H9 (cell line): ENCODE measurements around the gene CTNNA3. TPM values are rescaled to one million over a fixed set of nuclear protein-coding genes. Genes with fewer than 3 reads are reported as not detected.

Source experiments
- DNase-seq: peaks from one replicate; pipeline ENCODE4 v3.0.0-alpha.2; 2017
- H2AFZ ChIP-seq: one replicate; pipeline ENCODE4 v1.6.1; 2013; ENCODE audit warnings: mild to moderate bottlenecking, low read length, control low read depth, moderate library complexity
- H2AK5ac ChIP-seq: 2 replicates; pipeline ENCODE4 v1.6.1; 2013; ENCODE audit warnings: low read length, control low read depth, mixed read lengths; ENCODE audit not compliant: insufficient read length
- H2BK120ac ChIP-seq: one replicate; pipeline ENCODE4 v1.6.1; 2013; ENCODE audit warnings: low read depth, mild to moderate bottlenecking, low read length, control low read depth, inconsistent platforms; ENCODE audit not compliant: poor library complexity, severe bottlenecking
- H2BK12ac ChIP-seq: 2 replicates; pipeline ENCODE4 v1.6.1; 2013; ENCODE audit warnings: low read length, control low read depth, mixed read lengths, low read depth; ENCODE audit not compliant: insufficient read length
- H2BK15ac ChIP-seq: 2 replicates; pipeline ENCODE4 v1.6.1; 2013; ENCODE audit warnings: low read depth, low read length, control low read depth
- H2BK20ac ChIP-seq: one replicate; pipeline ENCODE4 v1.6.1; 2013; ENCODE audit warnings: low read depth, mild to moderate bottlenecking, low read length, control low read depth, inconsistent platforms; ENCODE audit not compliant: poor library complexity, severe bottlenecking
- H2BK5ac ChIP-seq: 2 replicates; pipeline ENCODE4 v1.6.1; 2013; ENCODE audit warnings: low read length, control low read depth, mixed read lengths; ENCODE audit not compliant: insufficient read length
- H3K14ac ChIP-seq: 2 replicates; pipeline ENCODE4 v1.6.1; 2013; ENCODE audit warnings: low read length, control low read depth; ENCODE audit not compliant: insufficient read depth
- H3K18ac ChIP-seq: 2 replicates; pipeline ENCODE4 v1.6.1; 2013; ENCODE audit warnings: low read depth, mild to moderate bottlenecking, mixed read lengths, low read length, control low read depth; ENCODE audit not compliant: insufficient read length
- H3K23ac ChIP-seq: 2 replicates; pipeline ENCODE4 v1.6.1; 2013; ENCODE audit warnings: low read length, control low read depth, mixed read lengths, low read depth; ENCODE audit not compliant: insufficient read length
- H3K23me2 ChIP-seq: 2 replicates; pipeline ENCODE4 v1.6.1; 2013; ENCODE audit warnings: low read depth, mild to moderate bottlenecking, mixed read lengths, low read length, control low read depth; ENCODE audit not compliant: insufficient read length, poor library complexity, severe bottlenecking
- H3K27ac ChIP-seq: 2 replicates; pipeline ENCODE4 v1.5.1; 2013; ENCODE audit warnings: low read length, control low read depth, mixed read lengths, low read depth; ENCODE audit not compliant: insufficient read length
- H3K27me3 ChIP-seq: 2 replicates; pipeline ENCODE4 v1.6.1; 2013; ENCODE audit warnings: low read length, control low read depth, inconsistent platforms; ENCODE audit not compliant: insufficient read depth
- H3K4ac ChIP-seq: 2 replicates; pipeline ENCODE4 v1.6.1; 2013; ENCODE audit warnings: low read depth, mild to moderate bottlenecking, control low read depth, inconsistent platforms, low read length, moderate library complexity
- H3K4me1 ChIP-seq: 2 replicates; pipeline ENCODE4 v1.6.1; 2013; ENCODE audit warnings: low read length, control low read depth, inconsistent platforms; ENCODE audit not compliant: insufficient read depth
- H3K4me2 ChIP-seq: 2 replicates; pipeline ENCODE4 v1.6.1; 2013; ENCODE audit warnings: low read length, control low read depth, mixed read lengths; ENCODE audit not compliant: insufficient read length, insufficient read depth
- H3K56ac ChIP-seq: 2 replicates; pipeline ENCODE4 v1.6.1; 2013; ENCODE audit warnings: low read depth, mild to moderate bottlenecking, mixed read lengths, low read length, control low read depth; ENCODE audit not compliant: insufficient read length
- H3K79me1 ChIP-seq: 2 replicates; pipeline ENCODE4 v1.6.1; 2013; ENCODE audit warnings: low read depth, mild to moderate bottlenecking, moderate library complexity, low read length, control low read depth, inconsistent platforms; ENCODE audit not compliant: insufficient read depth, poor library complexity, severe bottlenecking
- H3K79me2 ChIP-seq: 2 replicates; pipeline ENCODE4 v1.6.1; 2013; ENCODE audit warnings: low read length, control low read depth, inconsistent platforms; ENCODE audit not compliant: insufficient read depth
- H3K9ac ChIP-seq: 2 replicates; pipeline ENCODE4 v1.6.1; 2013; ENCODE audit warnings: low read length, control low read depth, mixed read lengths; ENCODE audit not compliant: insufficient read length; ENCODE audit errors: extremely low read depth
- H3K9me3 ChIP-seq: one replicate; pipeline ENCODE4 v1.6.1; 2013; ENCODE audit warnings: low read depth, low read length, inconsistent platforms; ENCODE audit not compliant: control insufficient read depth
- H3T11ph ChIP-seq: one replicate; pipeline ENCODE4 v1.6.1; 2013; ENCODE audit warnings: mild to moderate bottlenecking, low read length, control low read depth, inconsistent platforms
- H4K20me1 ChIP-seq: one replicate; pipeline ENCODE4 v1.6.1; 2013; ENCODE audit not compliant: control insufficient read depth, insufficient read length, insufficient read depth
- H4K5ac ChIP-seq: 2 replicates; pipeline ENCODE4 v1.6.1; 2013; ENCODE audit warnings: low read depth, mild to moderate bottlenecking, mixed read lengths, low read length, control low read depth; ENCODE audit not compliant: insufficient read length
- H4K8ac ChIP-seq: replicated peaks from 2 replicates; pipeline ENCODE4 v1.6.1; 2013; ENCODE audit warnings: low read length, control low read depth, mixed read lengths, low read depth; ENCODE audit not compliant: insufficient read length
- H4K91ac ChIP-seq: 2 replicates; pipeline ENCODE4 v1.6.1; 2013; ENCODE audit warnings: low read depth, mild to moderate bottlenecking, moderate library complexity, mixed read lengths, low read length, control low read depth; ENCODE audit not compliant: insufficient read length
- H3K27ac Mint-ChIP-seq, 3 experiments: 2 replicates in 2 of 3; 3 replicates in 1 of 3; pipeline ENCODE4 v1.8.0; 2020 to 2021; ENCODE audit warnings: mixed read lengths in 3 of 3, mild to moderate bottlenecking in 1 of 3, moderate library complexity in 1 of 3
- H3K27me3 Mint-ChIP-seq: 2 replicates; pipeline ENCODE4 v1.8.0; 2021; ENCODE audit warnings: low read depth, mild to moderate bottlenecking, moderate library complexity, mixed read lengths
- H3K36me3 Mint-ChIP-seq, 3 experiments: 2 replicates in 2 of 3; 3 replicates in 1 of 3; pipeline ENCODE4 v1.8.0; 2020 to 2021; ENCODE audit warnings: low read depth in 3 of 3, mixed read lengths in 3 of 3; ENCODE audit not compliant: insufficient read depth in 1 of 3
- H3K4me1 Mint-ChIP-seq, 2 experiments: 2 replicates each; pipeline ENCODE4 v1.8.0; 2020; ENCODE audit warnings: mixed read lengths in 2 of 2
- H3K4me3 Mint-ChIP-seq, 2 experiments: 2 replicates in 1 of 2; 3 replicates in 1 of 2; pipeline ENCODE4 v1.8.0; 2020 to 2021; ENCODE audit warnings: mild to moderate bottlenecking in 2 of 2, mixed read lengths in 2 of 2, moderate library complexity in 1 of 2
- H3K9me3 Mint-ChIP-seq, 2 experiments: 2 replicates in 1 of 2; 3 replicates in 1 of 2; pipeline ENCODE4 v1.8.0; 2020; ENCODE audit warnings: mild to moderate bottlenecking in 2 of 2, mixed read lengths in 2 of 2, moderate library complexity in 1 of 2
- CTCF ChIP-seq: fragments of 200-600 bp; sonication (generic); conservative IDR thresholded peaks from 3 replicates; pipeline ENCODE4 v1.8.0; 2021; ENCODE audit warnings: antibody characterized with exemption, mild to moderate bottlenecking
- WGBS: extraction: QIAGEN DNeasy Blood & Tissue Kit; methylation state at CpG from one replicate; pipeline ENCODE4 v1.1.7; 2013; ENCODE audit warnings: missing lambda C conversion rate, low lambda C conversion rate, mixed read lengths; ENCODE audit not compliant: insufficient read length; ENCODE audit errors: extremely low coverage; 5-methylcytosine and 5-hydroxymethylcytosine counted together
- total RNA-seq: library from RNA; stranded (reverse); gene quantifications from 2 replicates; pipeline ENCODE4 v1.2.1, GENCODE V29; 2021

The CTNNA3 gene
- total RNA-seq, 1 experiment from 2014 or later, result 3.3 TPM

- no peaks in the 10 kb centered on the region for H3K79me1 ChIP-seq
- H2BK15ac ChIP-seq, result no peak overlapping the region
- H3K23me2 ChIP-seq, result no peaks in the 10 kb centered on the region
- no CpG with 5 or more reads among the region's 4 CpGs for WGBS
- Mint-ChIP-seq H3K27me3 (no peaks in the 10 kb centered on the region), H3K4me1 (peaks cover 4% of the 10 kb centered on the region in 2 experiments; a peak in 2 of 4 replicates), H3K36me3 (peaks cover 0 to 12% (median 0%) of the 10 kb centered on the region in 3 experiments; a peak in 5 of 7 replicates), H3K4me3 (no peak overlapping the region), H3K9me3 (peaks cover 0 to 6% of the 10 kb centered on the region in 2 experiments; a peak in 4 of 5 replicates), H3K27ac (no peak overlapping the region)
- no peak overlapping the region for H2BK5ac ChIP-seq
- H2AK5ac ChIP-seq, result no peak overlapping the region
- H3K9ac ChIP-seq, result no peak overlapping the region
- no peak overlapping the region for H2BK120ac ChIP-seq
- no peaks in the 10 kb centered on the region for H3K27me3 ChIP-seq
- no peaks in the 10 kb centered on the region for H3K4me1 ChIP-seq
- no peak overlapping the region for H2AFZ ChIP-seq
- H4K5ac ChIP-seq, result no peak overlapping the region
- H2BK12ac ChIP-seq, result no peak overlapping the region
- H3K56ac ChIP-seq, result no peak overlapping the region
- no peaks in the 10 kb centered on the region for H4K20me1 ChIP-seq
- H4K8ac ChIP-seq, result no peak overlapping the region
- H3K9me3 ChIP-seq, result no peaks in the 10 kb centered on the region
- no peak overlapping the region for H3K14ac ChIP-seq
- no peak overlapping the region for H4K91ac ChIP-seq
- no peak overlapping the region for H3K4ac ChIP-seq
- no peak overlapping the region for H2BK20ac ChIP-seq
- no peak for DNase-seq
- H3K4me2 ChIP-seq, result no peak overlapping the region
- H3K79me2 ChIP-seq, result no peaks in the 10 kb centered on the region
- H3K23ac ChIP-seq, result no peak overlapping the region
- no peak overlapping the region for H3T11ph ChIP-seq
- no peak overlapping the region for H3K27ac ChIP-seq
- no peak overlapping the region for H3K18ac ChIP-seq
- no peak for TF ChIP-seq CTCF
These were observed 474.0 kb downstream of the CTNNA3 start for GRCh38 chr10:67221939-67222494.
